ENCODE data around the gene DUS1L.

Gene DUS1L

GRCh38 chr17:82081546-82081945 is 15.9 kb upstream of the DUS1L start:
- H3K36me3 ChIP-seq (ENCODE audit: insufficient read depth, low read length): peaks cover 86% of the 10 kb centered on the region
- no peaks in the 10 kb centered on the region for H3K27me3 ChIP-seq (ENCODE audit: insufficient read depth, low read length)
- H3K9me3 ChIP-seq (ENCODE audit: low read length): no peaks in the 10 kb centered on the region
- no peak overlapping the region for H2AFZ ChIP-seq (ENCODE audit: low read depth, low read length)
- no peaks in the 10 kb centered on the region for H3K4me1 ChIP-seq (ENCODE audit: insufficient read depth, low read length)
- H3K4me3 ChIP-seq (ENCODE audit: low read length): no peak overlapping the region

GRCh38 chr17:82080789-82081464 is 15.3 kb upstream of the DUS1L start:
- no peaks in the 10 kb centered on the region for H3K4me1 ChIP-seq (ENCODE audit: insufficient read depth, low read length)
- no peak overlapping the region for H2AFZ ChIP-seq (ENCODE audit: low read depth, low read length)
- H3K27me3 ChIP-seq (ENCODE audit: insufficient read depth, low read length): no peaks in the 10 kb centered on the region
- no peak overlapping the region for H3K4me3 ChIP-seq (ENCODE audit: low read length)
- no peaks in the 10 kb centered on the region for H3K9me3 ChIP-seq (ENCODE audit: low read length)
- peaks cover 80% of the 10 kb centered on the region for H3K36me3 ChIP-seq (ENCODE audit: insufficient read depth, low read length)

DNA sequence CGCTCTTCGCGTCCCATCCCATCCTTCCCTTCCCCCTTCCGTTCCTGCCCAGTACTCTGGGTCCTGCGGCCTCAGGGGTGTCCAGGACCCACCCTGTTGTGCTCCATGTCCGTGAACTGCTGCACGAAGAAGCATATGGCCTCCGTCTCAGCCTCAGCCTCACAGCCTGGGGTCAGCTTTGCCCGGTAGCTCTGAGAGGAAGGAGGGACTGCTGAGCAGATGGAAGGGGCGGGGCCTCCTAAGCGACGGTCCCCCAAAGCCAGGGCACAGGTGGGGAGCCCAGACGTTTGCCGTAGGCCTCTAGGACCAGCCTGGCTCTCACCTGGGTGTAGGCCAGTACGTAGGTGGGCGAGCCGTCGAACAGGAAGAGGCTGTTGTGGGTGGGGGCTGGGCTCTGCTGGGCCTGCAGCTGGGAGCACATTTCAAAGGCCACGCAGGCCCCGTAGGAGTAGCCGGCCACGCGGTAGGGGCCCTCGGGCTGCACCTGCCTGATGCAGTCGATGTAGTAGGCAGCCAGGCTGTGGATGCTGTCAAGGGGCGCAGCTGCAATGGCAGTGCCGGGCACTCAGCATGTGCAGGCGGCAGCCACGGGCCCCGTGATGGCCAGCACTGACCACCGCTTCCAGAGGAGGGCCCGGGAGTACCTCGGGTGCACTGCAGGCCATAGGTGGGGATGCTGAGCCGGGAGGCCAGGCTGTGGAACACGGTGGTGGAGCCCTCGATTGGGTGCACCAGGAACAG is 14.6 kb upstream of the DUS1L start:
- H2AFZ ChIP-seq (ENCODE audit: low read depth, low read length): no peak overlapping the region
- H3K9me3 ChIP-seq (ENCODE audit: low read length): no peaks in the 10 kb centered on the region
- H3K36me3 ChIP-seq (ENCODE audit: insufficient read depth, low read length): peaks cover 73% of the 10 kb centered on the region
- no peaks in the 10 kb centered on the region for H3K27me3 ChIP-seq (ENCODE audit: insufficient read depth, low read length)
- H3K4me1 ChIP-seq (ENCODE audit: insufficient read depth, low read length): no peaks in the 10 kb centered on the region
- H3K4me3 ChIP-seq (ENCODE audit: low read length): no peak overlapping the region

DNA sequence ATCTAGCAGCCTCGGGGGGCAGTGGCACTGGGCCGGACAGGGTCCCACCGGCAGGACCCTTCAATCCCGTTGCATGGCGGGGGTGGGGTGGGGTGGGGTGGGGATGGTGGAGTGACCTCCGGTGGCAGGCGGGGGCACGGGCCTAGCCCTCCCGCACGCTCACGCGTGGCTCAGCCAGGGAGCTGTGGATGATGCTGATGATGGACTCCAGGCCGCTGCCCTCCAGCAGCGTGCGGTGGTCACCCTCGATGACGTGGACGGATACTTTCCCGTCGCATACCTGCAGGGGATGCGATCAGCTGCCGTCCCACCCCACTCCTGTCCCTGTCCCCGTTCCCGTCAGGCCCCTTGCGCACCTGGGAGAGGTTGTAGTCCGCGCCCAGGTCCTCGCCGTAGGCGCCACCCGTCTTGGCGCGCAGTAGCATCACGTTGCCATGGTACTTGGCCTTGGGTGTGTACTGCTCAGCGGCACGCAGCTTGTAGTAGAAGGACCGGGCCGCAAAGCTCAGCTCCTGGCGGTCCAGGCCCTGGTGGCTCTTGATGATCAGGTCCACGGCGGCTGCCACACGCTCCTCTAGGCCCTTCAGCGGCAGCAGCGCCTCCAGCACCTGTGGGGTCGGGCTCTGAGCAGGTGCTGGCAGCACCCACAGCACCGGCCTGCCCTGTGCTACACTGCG is 13.5 kb upstream of the DUS1L start:
- H2AFZ ChIP-seq (ENCODE audit: low read depth, low read length): no peak overlapping the region
- no peaks in the 10 kb centered on the region for H3K4me1 ChIP-seq (ENCODE audit: insufficient read depth, low read length)
- no peaks in the 10 kb centered on the region for H3K9me3 ChIP-seq (ENCODE audit: low read length)
- H3K4me3 ChIP-seq (ENCODE audit: low read length): no peak overlapping the region
- no peaks in the 10 kb centered on the region for H3K27me3 ChIP-seq (ENCODE audit: insufficient read depth, low read length)
- H3K36me3 ChIP-seq (ENCODE audit: insufficient read depth, low read length): peaks cover 62% of the 10 kb centered on the region

- Histone ChIP-seq H3K27me3 (ENCODE audit: insufficient read depth, low read length) (no peaks in the 10 kb centered on the region), H3K9me3 (ENCODE audit: low read length) (no peaks in the 10 kb centered on the region), H3K4me3 (ENCODE audit: low read length) (no peak overlapping the region), H3K36me3 (ENCODE audit: insufficient read depth, low read length) (peaks cover 55% of the 10 kb centered on the region), H3K4me1 (ENCODE audit: insufficient read depth, low read length) (no peaks in the 10 kb centered on the region), H2AFZ (ENCODE audit: low read depth, low read length) (no peak overlapping the region)
Observed at GRCh38 chr17:82078433-82078832, 12.8 kb upstream of the DUS1L start.

DNA sequence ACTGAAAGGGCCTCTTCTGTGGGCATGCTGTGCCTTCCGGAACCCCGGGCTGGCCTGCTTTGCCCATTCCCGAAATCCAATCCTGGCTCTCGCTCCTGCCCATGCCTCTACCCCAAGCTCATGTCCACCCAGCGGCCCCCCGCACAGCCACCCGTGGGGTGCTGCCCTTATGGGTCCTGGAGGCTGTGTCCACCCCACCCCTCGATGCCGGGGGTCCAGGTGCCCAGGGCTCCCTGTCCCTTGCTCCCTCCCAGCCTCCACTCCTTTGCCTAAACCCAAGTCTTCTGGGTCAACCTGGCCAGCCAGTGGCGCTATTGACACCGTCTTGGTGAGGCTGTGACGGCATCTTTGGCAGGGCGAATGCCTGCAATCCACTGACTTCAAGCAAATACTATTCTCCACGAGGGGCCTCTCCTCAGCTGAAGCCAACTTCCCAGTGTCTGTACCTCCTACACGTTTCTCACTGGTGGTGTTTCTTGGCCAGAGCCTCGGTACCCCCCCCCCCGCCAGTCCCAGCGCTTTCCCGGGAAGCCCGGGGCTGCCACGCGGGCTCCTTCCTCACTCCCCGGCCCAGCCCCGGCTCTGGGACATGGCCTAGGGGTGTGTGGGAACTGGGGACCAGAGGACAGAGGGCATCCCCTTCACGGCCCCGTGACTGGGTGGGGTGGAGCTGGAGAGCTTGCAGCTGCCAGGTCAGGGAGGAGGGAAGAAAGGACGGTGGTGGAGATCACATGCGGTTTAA is 12.2 kb upstream of the DUS1L start:
- no peaks in the 10 kb centered on the region for H3K27me3 ChIP-seq (ENCODE audit: insufficient read depth, low read length)
- H3K9me3 ChIP-seq (ENCODE audit: low read length): no peaks in the 10 kb centered on the region
- no peak overlapping the region for H3K4me3 ChIP-seq (ENCODE audit: low read length)
- H2AFZ ChIP-seq (ENCODE audit: low read depth, low read length): no peak overlapping the region
- H3K4me1 ChIP-seq (ENCODE audit: insufficient read depth, low read length): no peaks in the 10 kb centered on the region
- peaks cover 48% of the 10 kb centered on the region for H3K36me3 ChIP-seq (ENCODE audit: insufficient read depth, low read length)

DNA sequence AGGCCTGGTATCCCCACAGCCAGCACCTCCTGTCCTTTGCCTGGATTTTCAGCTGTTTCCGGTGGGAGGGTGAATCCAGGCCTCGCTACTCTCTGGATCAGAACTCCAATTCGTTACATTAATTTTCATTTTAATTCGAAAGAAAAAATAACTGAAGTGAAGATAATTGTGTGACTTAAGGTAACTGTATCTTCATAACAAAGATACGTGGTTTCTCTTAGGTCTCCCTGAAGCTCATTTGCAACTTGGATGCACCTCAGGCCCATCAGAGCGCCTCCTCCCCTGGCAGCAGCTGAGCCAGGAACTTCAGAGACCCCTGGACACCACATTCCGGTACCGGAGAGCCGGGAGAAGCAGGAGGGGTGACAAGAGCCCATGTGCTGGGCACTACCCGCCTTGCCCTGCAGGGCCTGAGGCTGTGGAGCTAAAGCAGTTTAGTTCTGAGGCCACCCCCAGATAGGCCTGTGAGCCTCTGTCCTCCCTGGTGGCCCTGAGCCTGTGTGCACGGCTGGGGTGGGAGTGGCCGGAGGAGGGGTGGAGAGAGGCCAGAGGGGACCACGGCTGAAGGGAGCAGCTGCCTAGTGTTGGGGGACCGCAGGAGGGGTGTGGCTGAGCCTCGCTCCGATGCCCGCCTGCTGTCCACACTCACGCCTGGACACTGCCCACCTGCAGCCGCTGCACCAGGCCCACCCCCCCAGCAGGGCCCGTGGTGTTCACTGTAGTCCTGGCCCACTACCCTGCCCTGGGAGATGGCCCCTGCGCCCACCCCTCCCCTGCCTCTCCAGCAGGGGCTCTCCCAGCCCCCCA is 11.4 kb upstream of the DUS1L start:
- no peaks in the 10 kb centered on the region for H3K27me3 ChIP-seq (ENCODE audit: insufficient read depth, low read length)
- no peak overlapping the region for H2AFZ ChIP-seq (ENCODE audit: low read depth, low read length)
- H3K4me3 ChIP-seq (ENCODE audit: low read length): no peak overlapping the region
- H3K36me3 ChIP-seq (ENCODE audit: insufficient read depth, low read length): peaks cover 40% of the 10 kb centered on the region
- H3K4me1 ChIP-seq (ENCODE audit: insufficient read depth, low read length): no peaks in the 10 kb centered on the region
- no peaks in the 10 kb centered on the region for H3K9me3 ChIP-seq (ENCODE audit: low read length)

DNA sequence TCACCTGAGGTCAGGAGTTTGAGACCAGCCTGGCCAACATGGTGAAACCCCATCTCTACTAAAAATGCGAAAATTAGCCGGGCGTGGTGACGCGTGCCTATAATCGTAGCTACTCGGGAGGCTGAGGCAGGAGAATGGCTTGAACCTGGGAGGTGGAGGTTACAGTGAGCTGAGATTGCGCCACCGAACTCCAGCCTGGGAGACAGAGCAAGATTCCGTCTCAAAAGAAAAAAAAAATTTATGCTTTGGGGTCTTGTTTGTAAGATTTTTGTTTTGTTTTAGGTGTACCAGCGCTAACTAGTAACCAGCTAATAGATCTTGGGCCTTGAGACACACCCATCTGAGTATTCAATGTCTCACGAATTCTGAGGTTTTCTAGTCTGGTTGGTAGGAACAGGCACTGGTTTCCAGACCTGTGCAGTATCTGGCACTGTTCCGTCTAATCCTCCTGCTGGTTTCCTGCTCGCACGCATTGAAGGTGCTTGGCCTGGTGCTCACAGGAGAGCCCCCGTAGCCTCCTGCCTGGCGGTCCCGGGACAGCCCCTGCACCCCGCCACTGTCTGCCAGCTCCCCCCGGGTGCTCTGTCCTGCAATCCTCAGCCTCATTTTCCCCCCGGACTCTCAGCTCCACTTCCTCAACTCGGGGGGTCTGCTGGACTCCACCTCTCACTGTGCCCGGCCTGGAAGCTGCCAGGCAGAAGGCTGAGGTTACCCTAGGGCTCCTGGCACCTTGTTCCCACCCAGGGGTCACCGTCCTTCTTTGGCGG is 10.6 kb upstream of the DUS1L start:
- no peaks in the 10 kb centered on the region for H3K9me3 ChIP-seq (ENCODE audit: low read length)
- H2AFZ ChIP-seq (ENCODE audit: low read depth, low read length): no peak overlapping the region
- no peaks in the 10 kb centered on the region for H3K27me3 ChIP-seq (ENCODE audit: insufficient read depth, low read length)
- H3K36me3 ChIP-seq (ENCODE audit: insufficient read depth, low read length): peaks cover 34% of the 10 kb centered on the region
- H3K4me1 ChIP-seq (ENCODE audit: insufficient read depth, low read length): no peaks in the 10 kb centered on the region
- no peak overlapping the region for H3K4me3 ChIP-seq (ENCODE audit: low read length)

- Histone ChIP-seq H3K36me3 (ENCODE audit: insufficient read depth, low read length) (peaks cover 9% of the 10 kb centered on the region), H3K4me1 (ENCODE audit: insufficient read depth, low read length) (no peaks in the 10 kb centered on the region), H2AFZ (ENCODE audit: low read depth, low read length) (no peak overlapping the region), H3K4me3 (ENCODE audit: low read length) (no peak overlapping the region), H3K9me3 (ENCODE audit: low read length) (no peaks in the 10 kb centered on the region), H3K27me3 (ENCODE audit: insufficient read depth, low read length) (no peaks in the 10 kb centered on the region)
Observed at GRCh38 chr17:82073446-82073845, 7.8 kb upstream of the DUS1L start.

GRCh38 chr17:82072827-82073226 is 7.2 kb upstream of the DUS1L start:
- Histone ChIP-seq H3K27me3 (ENCODE audit: insufficient read depth, low read length) (no peaks in the 10 kb centered on the region), H2AFZ (ENCODE audit: low read depth, low read length) (no peak overlapping the region), H3K4me3 (ENCODE audit: low read length) (no peak overlapping the region), H3K36me3 (ENCODE audit: insufficient read depth, low read length) (peaks cover 4% of the 10 kb centered on the region), H3K4me1 (ENCODE audit: insufficient read depth, low read length) (no peaks in the 10 kb centered on the region), H3K9me3 (ENCODE audit: low read length) (no peaks in the 10 kb centered on the region)

DNA sequence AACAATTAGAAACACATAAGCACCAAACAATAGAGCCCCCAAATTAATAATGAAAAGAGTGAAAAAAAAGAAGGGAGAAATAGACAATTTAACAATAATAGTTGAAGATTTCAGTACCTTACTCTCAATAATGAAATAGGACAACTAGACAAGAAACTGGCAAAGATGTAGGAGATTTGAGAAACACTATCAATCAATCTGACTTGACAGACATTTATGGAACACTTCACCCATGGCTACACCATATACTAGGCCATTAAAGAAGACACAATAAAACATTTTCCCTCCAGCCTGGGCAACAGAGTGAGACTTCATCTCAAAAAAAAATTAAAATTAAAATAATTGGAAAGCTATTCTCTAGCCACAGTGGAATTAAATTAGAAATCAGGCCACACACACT is 5.0 kb upstream of the DUS1L start:
- Histone ChIP-seq H2AFZ (ENCODE audit: low read depth, low read length) (no peak overlapping the region), H3K9me3 (ENCODE audit: low read length) (no peaks in the 10 kb centered on the region), H3K36me3 (ENCODE audit: insufficient read depth, low read length) (no peaks in the 10 kb centered on the region), H3K4me1 (ENCODE audit: insufficient read depth, low read length) (peaks cover 4% of the 10 kb centered on the region), H3K27me3 (ENCODE audit: insufficient read depth, low read length) (no peaks in the 10 kb centered on the region), H3K4me3 (ENCODE audit: low read length) (no peak overlapping the region)

DNA sequence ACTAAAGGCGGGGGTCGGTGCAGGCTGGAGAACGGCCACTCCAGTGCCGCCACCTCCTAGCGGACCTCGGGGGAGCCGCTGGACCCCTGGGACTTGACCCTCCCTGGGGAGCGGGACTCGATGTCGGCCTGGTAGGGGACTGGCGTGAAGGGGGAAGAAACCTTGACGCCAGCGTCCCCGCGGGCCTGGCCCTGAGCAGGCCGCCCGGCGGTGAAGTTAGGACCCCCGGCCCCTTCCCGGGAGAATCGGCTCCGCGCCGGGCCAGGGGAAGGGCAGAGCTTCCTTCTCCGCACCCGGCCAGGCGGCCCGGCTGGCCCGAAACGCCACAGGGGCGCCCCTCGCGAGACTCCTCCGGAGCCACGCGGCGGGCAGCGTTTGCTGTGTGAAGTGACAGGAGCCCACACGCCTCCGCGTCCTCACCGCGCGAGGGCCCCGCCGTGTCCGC is 389 bp downstream of the DUS1L start:
- H3K9me3 ChIP-seq (ENCODE audit: low read length): no peaks in the 10 kb centered on the region
- H3K4me3 ChIP-seq (ENCODE audit: low read length): peak overlapping the region; percentile 80
- H3K36me3 ChIP-seq (ENCODE audit: insufficient read depth, low read length): peaks cover 34% of the 10 kb centered on the region
- H3K4me1 ChIP-seq (ENCODE audit: insufficient read depth, low read length): peaks cover 10% of the 10 kb centered on the region
- no peaks in the 10 kb centered on the region for H3K27me3 ChIP-seq (ENCODE audit: insufficient read depth, low read length)
- no peak overlapping the region for H2AFZ ChIP-seq (ENCODE audit: low read depth, low read length)

Measured in neuron (in vitro differentiated cells).